Peyer's patch (tissue), 4 donors: ENCODE data around the gene SLC16A9.

Experiments used
- POLR2A ChIP-seq, 2 donors: fragments of 450-650 bp; IDR thresholded peaks; one replicate each; pipeline ENCODE4 v1.5.1; 2017; ENCODE audit warnings: antibody characterized with exemption in 2 of 2, mild to moderate bottlenecking in 2 of 2, moderate library complexity in 2 of 2
- TF ChIP-seq, protein P1 (sequence below), 6 experiments: fragments of 450-650 bp in 4 of 6; fragments of 200-600 bp in 2 of 6; sonication (generic) in 1 of 6; IDR thresholded peaks; one replicate each; pipeline ENCODE4 v1.5.1; 2017 to 2019; ENCODE audit warnings: antibody characterized with exemption in 6 of 6, mild to moderate bottlenecking in 3 of 6, moderate library complexity in 1 of 6

DNA sequence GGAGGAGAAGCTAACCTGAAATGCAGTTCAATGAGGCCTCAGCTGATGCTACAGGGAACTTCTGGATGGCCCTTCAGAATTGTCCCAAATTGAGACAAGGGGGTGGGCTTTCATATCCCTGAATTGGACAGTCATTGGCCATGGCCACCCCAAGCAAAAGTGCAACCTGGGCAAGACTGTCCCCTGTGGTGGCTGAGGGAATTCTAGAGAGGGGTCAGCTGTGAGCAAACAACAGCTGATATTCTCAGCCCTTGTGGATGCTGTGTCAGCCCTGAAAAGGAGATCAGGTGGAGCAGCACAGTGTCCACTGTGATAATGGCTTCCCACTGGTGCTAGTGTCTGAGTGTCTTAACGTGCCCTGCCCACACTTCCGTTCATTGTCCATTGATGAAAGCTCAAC is 76.6 kb downstream of the SLC16A9 start:
- TF ChIP-seq, protein P1, sequence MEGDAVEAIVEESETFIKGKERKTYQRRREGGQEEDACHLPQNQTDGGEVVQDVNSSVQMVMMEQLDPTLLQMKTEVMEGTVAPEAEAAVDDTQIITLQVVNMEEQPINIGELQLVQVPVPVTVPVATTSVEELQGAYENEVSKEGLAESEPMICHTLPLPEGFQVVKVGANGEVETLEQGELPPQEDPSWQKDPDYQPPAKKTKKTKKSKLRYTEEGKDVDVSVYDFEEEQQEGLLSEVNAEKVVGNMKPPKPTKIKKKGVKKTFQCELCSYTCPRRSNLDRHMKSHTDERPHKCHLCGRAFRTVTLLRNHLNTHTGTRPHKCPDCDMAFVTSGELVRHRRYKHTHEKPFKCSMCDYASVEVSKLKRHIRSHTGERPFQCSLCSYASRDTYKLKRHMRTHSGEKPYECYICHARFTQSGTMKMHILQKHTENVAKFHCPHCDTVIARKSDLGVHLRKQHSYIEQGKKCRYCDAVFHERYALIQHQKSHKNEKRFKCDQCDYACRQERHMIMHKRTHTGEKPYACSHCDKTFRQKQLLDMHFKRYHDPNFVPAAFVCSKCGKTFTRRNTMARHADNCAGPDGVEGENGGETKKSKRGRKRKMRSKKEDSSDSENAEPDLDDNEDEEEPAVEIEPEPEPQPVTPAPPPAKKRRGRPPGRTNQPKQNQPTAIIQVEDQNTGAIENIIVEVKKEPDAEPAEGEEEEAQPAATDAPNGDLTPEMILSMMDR (IDR thresholded peaks at IDR 0.05) = no peak
- TF ChIP-seq POLR2A (IDR thresholded peaks at IDR 0.05) = no peak
